Stimulated activated CD8-positive, alpha-beta memory T cell treated with anti-CD3 and anti-CD28 coated beads, Interleukin-15, amount 100 ng/mL, for 1 hour (primary cell): Measurements from ENCODE around the gene SELENOO.
"Not testable (repeated sequence)": the region's sequence is repeated elsewhere in the genome, so short reads cannot be mapped to it uniquely, and the experiment has no call there.

Experiments used
- DNase-seq: peaks from one replicate; pipeline ENCODE4 v3.0.0-alpha.2; 2020; ENCODE audit warnings: low read depth

Gene SELENOO

GRCh38 chr22:50200461-50201190 is at the start of gene SELENOO:
Gene SELENOO, plus strand, starts transcription at chr22:50201011. Its CDS starts 26 bp downstream, at chr22:50201037.
- DNase-seq = peak; percentile 75

GRCh38 chr22:50151571-50152537 is 49.0 kb upstream of the SELENOO start:
- no peak for DNase-seq

GRCh38 chr22:50153056-50153755 is 47.6 kb upstream of the SELENOO start:
- no peak for DNase-seq

GRCh38 chr22:50153756-50154140 is 47.1 kb upstream of the SELENOO start:
- no peak for DNase-seq

GRCh38 chr22:50157709-50158375 is 43.0 kb upstream of the SELENOO start:
- no peak for DNase-seq

GRCh38 chr22:50160947-50161346 is 39.9 kb upstream of the SELENOO start:
- no peak for DNase-seq

- no peak for DNase-seq
These were observed 39.1 kb upstream of the SELENOO start for GRCh38 chr22:50161508-50162390.

- no peak for DNase-seq
These were observed 38.3 kb upstream of the SELENOO start for GRCh38 chr22:50162391-50162956.

GRCh38 chr22:50165436-50166123 is 35.2 kb upstream of the SELENOO start:
- DNase-seq = no peak

- DNase-seq = no peak
These were observed 32.9 kb upstream of the SELENOO start for GRCh38 chr22:50167689-50168489.

GRCh38 chr22:50168490-50169180 is 32.2 kb upstream of the SELENOO start:
- DNase-seq = not testable (repeated sequence)

GRCh38 chr22:50169181-50169759 is 31.5 kb upstream of the SELENOO start:
- no peak for DNase-seq

GRCh38 chr22:50169774-50170341 is 31.0 kb upstream of the SELENOO start:
- no peak for DNase-seq

GRCh38 chr22:50170453-50171318 is 30.1 kb upstream of the SELENOO start, which contains the start of gene PANX2:
Gene PANX2, plus strand, starts transcription at chr22:50170731. Its CDS starts 0 bp downstream, at chr22:50170731.
- no peak for DNase-seq

- no peak for DNase-seq
These were observed 29.4 kb upstream of the SELENOO start for GRCh38 chr22:50171319-50171964.

- no peak for DNase-seq
These were observed 28.8 kb upstream of the SELENOO start for GRCh38 chr22:50171965-50172421.
